Upper lobe of right lung (tissue), 1 donor: Measurements from ENCODE around the gene NBEAL1. TPM values are rescaled to one million over a fixed set of nuclear protein-coding genes. Genes with fewer than 3 reads are reported as not detected.
"Not testable (repeated sequence)": the region's sequence is repeated elsewhere in the genome, so short reads cannot be mapped to it uniquely, and the experiment has no call there.

Source experiments
- ATAC-seq: fragments of 200-7000 bp; cut with Tn5 transposase; one replicate; pipeline ENCODE4 v1.9.1; 2020; ENCODE audit warnings: mild to moderate bottlenecking, moderate library complexity
- DNase-seq: peaks from one replicate; pipeline ENCODE4 v3.0.0-alpha.2; 2020
- H3K27ac ChIP-seq: fragments of 200-600 bp; one replicate; pipeline ENCODE4 v1.8.0; 2022
- H3K27me3 ChIP-seq: fragments of 200-600 bp; one replicate; pipeline ENCODE4 v1.8.0; 2022; ENCODE audit warnings: mild to moderate bottlenecking
- H3K36me3 ChIP-seq: fragments of 200-600 bp; one replicate; pipeline ENCODE4 v1.8.0; 2022
- H3K4me1 ChIP-seq: fragments of 200-600 bp; one replicate; pipeline ENCODE4 v1.8.0; 2022
- H3K4me3 ChIP-seq: fragments of 200-600 bp; one replicate; pipeline ENCODE4 v1.8.0; 2022; ENCODE audit warnings: mild to moderate bottlenecking
- H3K9me3 ChIP-seq: fragments of 200-600 bp; one replicate; pipeline ENCODE4 v1.8.0; 2022
- intact Hi-C: fragments of 100-400 bp; cut with DNase I; formaldehyde crosslinking; loops from one replicate; pipeline ENCODE4 v1.11.0; 2022
- total RNA-seq: library from RNA; stranded (reverse); fragmentation: NEBNext Ultra II Directional; extraction: Animal tissue kit (Norgen Biotek cat#: 25700); gene quantifications from one replicate; pipeline ENCODE4 v1.2.1, GENCODE V29; 2021
- TF ChIP-seq, protein P1 (sequence below): fragments of 200-600 bp; IDR thresholded peaks from one replicate; pipeline ENCODE4 v1.8.0; 2022; ENCODE audit warnings: antibody characterized with exemption
- donor health status: DM: no; HTN: yes; CAD: no; lungs with severe emphysema.

The NBEAL1 gene
- total RNA-seq, 1 donor from 2014 or later, result 73.4 TPM

DNA sequence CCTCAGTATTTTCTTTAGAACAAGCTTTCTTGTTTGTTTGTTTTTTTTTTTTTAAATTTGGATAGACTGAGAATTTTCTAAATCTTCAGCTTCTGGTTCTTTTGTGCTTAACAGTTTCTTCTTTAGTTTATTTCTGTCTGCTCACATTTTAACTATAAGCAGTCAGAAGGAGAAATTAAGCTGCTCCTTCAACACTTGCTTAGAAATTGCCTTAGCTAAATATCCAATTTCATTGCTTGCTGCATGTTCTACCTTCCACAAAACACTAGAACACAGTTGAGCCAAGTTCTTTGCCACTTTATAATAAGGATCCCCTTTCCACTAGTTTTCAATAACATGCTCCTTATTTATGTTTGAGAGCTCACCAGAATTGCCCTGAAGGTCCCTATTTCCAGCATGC lies 57.7 kb downstream of the NBEAL1 start:
- no peak for DNase-seq
- no peak overlapping the region for H3K4me3 ChIP-seq
- H3K27ac ChIP-seq, result no peak overlapping the region
- peaks cover 51% of the 10 kb centered on the region for H3K36me3 ChIP-seq
- no peaks in the 10 kb centered on the region for H3K27me3 ChIP-seq
- ATAC-seq, result no peak
- no peaks in the 10 kb centered on the region for H3K4me1 ChIP-seq
- H3K9me3 ChIP-seq, result no peaks in the 10 kb centered on the region
- intact Hi-C loops, result no loop called here
- TF ChIP-seq, protein P1, sequence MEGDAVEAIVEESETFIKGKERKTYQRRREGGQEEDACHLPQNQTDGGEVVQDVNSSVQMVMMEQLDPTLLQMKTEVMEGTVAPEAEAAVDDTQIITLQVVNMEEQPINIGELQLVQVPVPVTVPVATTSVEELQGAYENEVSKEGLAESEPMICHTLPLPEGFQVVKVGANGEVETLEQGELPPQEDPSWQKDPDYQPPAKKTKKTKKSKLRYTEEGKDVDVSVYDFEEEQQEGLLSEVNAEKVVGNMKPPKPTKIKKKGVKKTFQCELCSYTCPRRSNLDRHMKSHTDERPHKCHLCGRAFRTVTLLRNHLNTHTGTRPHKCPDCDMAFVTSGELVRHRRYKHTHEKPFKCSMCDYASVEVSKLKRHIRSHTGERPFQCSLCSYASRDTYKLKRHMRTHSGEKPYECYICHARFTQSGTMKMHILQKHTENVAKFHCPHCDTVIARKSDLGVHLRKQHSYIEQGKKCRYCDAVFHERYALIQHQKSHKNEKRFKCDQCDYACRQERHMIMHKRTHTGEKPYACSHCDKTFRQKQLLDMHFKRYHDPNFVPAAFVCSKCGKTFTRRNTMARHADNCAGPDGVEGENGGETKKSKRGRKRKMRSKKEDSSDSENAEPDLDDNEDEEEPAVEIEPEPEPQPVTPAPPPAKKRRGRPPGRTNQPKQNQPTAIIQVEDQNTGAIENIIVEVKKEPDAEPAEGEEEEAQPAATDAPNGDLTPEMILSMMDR, result no peak

DNA sequence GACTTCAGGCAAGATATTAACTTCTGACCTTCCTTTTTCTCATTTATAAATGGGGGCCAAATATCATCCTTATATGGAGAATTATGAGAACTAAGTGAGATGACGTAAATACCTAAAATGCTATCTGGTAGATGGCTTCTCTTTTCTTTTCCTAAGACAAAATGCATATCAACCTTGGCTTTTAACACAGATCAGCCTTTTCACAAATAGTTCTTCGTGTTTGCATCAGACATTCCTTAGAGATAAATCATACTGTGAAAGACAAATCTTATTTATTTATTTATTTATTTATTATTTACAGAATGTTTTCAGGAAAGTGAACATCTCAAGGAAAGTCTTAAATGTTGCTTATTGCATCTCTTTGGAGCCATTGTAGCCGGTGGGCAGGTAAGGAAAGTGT lies 62.8 kb downstream of the NBEAL1 start:
- Histone ChIP-seq H3K4me3 (no peak overlapping the region), H3K27ac (no peak overlapping the region), H3K27me3 (no peaks in the 10 kb centered on the region), H3K4me1 (no peaks in the 10 kb centered on the region), H3K9me3 (no peaks in the 10 kb centered on the region), H3K36me3 (peaks cover 28% of the 10 kb centered on the region)
- TF ChIP-seq, protein P1, result no peak
- DNase-seq, result no peak
- no peak for ATAC-seq
- intact Hi-C loops, result no loop called here

DNA sequence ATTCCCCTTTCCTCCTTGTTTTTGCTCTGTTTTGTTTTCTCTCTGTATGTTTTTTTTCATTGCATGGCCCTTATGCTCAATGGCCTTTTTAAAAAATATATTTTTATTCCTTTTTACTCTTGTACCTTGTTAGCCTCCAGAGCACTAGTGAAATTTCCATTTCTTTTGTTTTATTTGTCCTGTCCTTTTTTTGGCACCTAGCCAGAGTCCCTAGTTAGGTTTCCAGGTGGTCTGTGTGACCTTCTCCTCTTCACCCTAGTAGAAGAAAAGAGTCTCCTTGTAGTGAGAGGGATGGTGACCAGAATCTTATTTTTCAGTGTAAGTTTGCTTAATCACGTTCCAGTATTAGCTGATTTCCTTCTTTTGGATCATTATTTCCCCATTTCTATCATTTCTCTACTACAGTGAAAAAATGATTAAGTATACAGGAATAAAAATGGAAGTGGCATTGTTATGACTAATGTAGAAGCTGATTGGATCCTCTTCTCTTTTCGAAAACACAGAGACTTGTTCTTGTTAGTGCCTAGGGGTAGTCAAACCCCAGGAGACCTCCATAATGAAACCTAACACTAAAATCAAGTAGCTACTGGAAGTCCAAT lies 65.9 kb downstream of the NBEAL1 start:
- peaks cover 9% of the 10 kb centered on the region for H3K4me1 ChIP-seq
- H3K27ac ChIP-seq, result no peak overlapping the region

DNA sequence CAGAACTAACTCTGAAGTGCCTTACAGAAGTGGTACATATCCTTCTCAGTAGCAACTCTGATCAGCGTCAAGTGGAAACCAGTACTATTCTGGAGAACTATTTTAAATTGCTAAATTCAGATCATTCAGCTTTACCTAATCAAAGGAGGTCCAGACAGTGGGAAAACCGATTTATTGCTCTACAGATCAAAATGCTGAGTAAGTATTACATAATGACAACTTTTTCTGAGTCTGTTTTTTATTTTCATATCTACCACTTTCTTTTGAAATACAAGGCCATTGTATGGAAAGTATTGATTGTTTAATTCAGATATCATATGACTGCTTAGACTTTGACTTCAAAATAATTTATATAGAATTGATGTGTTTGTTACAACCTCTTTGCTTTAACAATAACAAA lies 68.7 kb downstream of the NBEAL1 start:
- peaks cover 9% of the 10 kb centered on the region for H3K4me1 ChIP-seq
- no peak overlapping the region for H3K27ac ChIP-seq
- intact Hi-C loops, result no loop called here
- DNase-seq (no peak), ATAC-seq (no peak)
- peaks cover 46% of the 10 kb centered on the region for H3K36me3 ChIP-seq
- TF ChIP-seq, protein P1, result no peak
- no peaks in the 10 kb centered on the region for H3K9me3 ChIP-seq
- no peaks in the 10 kb centered on the region for H3K27me3 ChIP-seq
- H3K4me3 ChIP-seq, result no peak overlapping the region

More for the DNA sequence above, 65.9 kb downstream of the NBEAL1 start:
- no peak overlapping the region for H3K4me3 ChIP-seq
- TF ChIP-seq, protein P1, result no peak
- H3K36me3 ChIP-seq, result peaks cover 28% of the 10 kb centered on the region
- DNase-seq (no peak), ATAC-seq (no peak)
- intact Hi-C loops, result no loop called here
- H3K27me3 ChIP-seq, result no peaks in the 10 kb centered on the region
- no peaks in the 10 kb centered on the region for H3K9me3 ChIP-seq

DNA sequence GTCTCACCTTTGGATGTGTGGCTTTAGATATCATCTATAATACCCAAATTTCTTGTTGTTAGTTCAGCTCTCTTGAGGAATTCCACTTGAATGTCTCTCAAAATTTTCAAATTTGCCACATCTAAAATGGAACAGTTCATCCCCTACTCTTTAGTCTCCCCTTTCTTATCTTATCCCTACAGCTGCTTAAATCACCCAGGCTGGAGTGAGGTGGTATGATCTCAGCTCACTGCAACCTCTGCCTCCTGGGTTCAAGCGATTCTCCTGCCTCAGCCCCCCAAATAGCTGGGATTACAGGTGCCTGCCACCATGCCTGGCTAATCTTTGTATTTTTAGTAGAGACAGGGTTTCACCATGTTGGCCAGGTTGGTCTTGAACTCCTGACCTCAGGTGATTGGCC lies 71.7 kb downstream of the NBEAL1 start:
- H3K36me3 ChIP-seq, result peaks cover 40% of the 10 kb centered on the region
- H3K9me3 ChIP-seq, ATAC-seq, H3K4me1 ChIP-seq, DNase-seq, H3K27ac ChIP-seq, intact Hi-C loops, H3K4me3 ChIP-seq, H3K27me3 ChIP-seq: not testable (repeated sequence)

DNA sequence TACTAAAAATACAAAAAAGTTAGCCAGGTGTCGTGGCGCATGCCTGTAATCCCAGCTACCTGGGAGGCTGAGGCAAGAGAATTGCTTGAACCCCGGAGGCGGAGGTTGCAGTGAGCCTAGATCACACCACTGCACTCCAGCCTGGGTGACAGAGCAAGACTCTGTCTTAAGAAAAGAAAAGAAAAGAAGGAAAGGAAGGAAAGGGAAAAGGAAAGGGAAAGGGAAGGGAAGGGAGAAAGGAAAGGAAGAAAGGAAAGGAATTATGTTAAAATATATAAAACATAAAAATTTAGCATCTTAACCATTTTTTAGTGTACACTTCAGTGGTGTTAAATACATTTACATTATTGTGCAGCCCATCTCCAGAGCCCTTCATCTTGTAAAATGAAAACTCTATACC lies 76.0 kb downstream of the NBEAL1 start:
- H3K27ac ChIP-seq, ATAC-seq, intact Hi-C loops, H3K27me3 ChIP-seq, DNase-seq, H3K4me1 ChIP-seq, H3K4me3 ChIP-seq, H3K9me3 ChIP-seq: not testable (repeated sequence)
- peaks cover 30% of the 10 kb centered on the region for H3K36me3 ChIP-seq

DNA sequence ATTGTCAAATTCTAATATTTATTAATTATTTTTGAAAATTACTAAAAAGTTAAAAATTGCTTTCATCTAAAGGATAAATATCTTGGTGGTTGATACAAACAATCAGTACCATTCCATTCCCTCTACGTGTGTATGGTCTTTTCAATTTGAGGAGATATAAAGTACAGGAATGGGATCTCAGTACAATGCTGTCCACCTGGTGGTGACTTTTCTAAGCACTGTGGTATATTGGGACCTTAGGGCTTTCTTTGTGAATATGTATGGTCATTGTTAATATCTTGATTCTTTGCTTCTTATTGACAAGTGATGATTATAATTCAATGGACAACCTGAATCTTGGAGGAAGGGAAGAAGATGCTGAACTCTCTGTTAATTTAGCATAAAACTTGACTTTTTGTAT lies 83.1 kb downstream of the NBEAL1 start:
- no peak overlapping the region for H3K4me3 ChIP-seq
- intact Hi-C loops, result no loop called here
- TF ChIP-seq, protein P1, result no peak
- no peaks in the 10 kb centered on the region for H3K9me3 ChIP-seq
- peaks cover 17% of the 10 kb centered on the region for H3K36me3 ChIP-seq
- DNase-seq (no peak), ATAC-seq (no peak)
- no peaks in the 10 kb centered on the region for H3K4me1 ChIP-seq
- H3K27ac ChIP-seq, result no peak overlapping the region
- H3K27me3 ChIP-seq, result no peaks in the 10 kb centered on the region

DNA sequence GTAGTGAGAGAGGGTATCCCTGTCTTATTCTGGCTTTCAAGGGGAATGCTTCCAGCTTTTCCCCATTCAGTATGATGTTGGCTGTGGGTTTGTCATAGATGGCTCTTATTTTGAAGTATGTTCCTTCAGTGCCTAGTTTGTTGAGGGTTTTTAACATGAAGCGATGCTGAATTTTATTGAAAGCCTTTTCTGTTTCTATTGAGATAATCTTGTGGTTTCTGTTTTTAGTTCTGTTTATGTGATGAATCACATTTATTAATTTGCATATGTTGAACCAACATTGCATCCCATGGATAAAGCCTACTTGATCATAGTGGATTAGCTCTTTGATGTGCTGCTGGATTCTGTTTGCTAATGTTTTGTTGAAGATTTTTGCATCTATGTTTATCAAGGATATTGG lies 87.7 kb downstream of the NBEAL1 start:
- DNase-seq, intact Hi-C loops, H3K27me3 ChIP-seq: not testable (repeated sequence)

More for the DNA sequence above, 87.7 kb downstream of the NBEAL1 start:
- H3K36me3 ChIP-seq, result peaks cover 17% of the 10 kb centered on the region
- H3K9me3 ChIP-seq, H3K4me3 ChIP-seq, H3K4me1 ChIP-seq, H3K27ac ChIP-seq, ATAC-seq: not testable (repeated sequence)
